GM19238 (cell line): Measurements from ENCODE around the gene MGAT4C.
"Not testable (repeated sequence)": the region's sequence is repeated elsewhere in the genome, so short reads cannot be mapped to it uniquely, and the experiment has no call there.

Experiments
- DNase-seq: peaks from one replicate; pipeline ENCODE4 v3.0.0; 2011; ENCODE audit warnings: low spot score; ENCODE audit not compliant: insufficient read length

The MGAT4C gene

GRCh38 chr12:86256163-86256562 lies at the start of gene MGAT4C:
Gene MGAT4C (minus strand): TSS chr12:86256391.
- DNase-seq: no peak

DNA sequence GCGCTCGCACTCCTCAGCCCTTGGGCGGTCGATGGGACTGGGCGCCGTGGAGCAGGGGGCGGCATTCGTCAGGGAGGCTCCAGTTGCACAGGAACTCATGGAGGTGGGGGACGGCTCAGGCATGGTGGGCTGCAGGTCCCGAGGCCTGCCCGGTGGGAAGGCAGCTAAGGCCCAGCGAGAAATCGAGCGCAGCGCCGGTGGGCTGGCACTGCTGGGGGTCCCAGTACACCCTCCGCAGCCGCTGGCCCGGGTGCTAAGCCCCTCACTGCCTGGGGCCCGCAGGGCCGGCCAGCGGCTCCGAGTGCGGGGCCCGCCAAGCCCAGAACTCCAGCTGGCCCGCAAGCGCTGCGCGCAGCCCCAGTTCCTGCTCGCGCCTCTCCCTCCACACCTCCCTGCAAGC lies 40.2 kb upstream of the MGAT4C start:
- not testable (repeated sequence) for DNase-seq

- no peak for DNase-seq
These were observed 37.6 kb upstream of the MGAT4C start for GRCh38 chr12:86293682-86294240.

DNA sequence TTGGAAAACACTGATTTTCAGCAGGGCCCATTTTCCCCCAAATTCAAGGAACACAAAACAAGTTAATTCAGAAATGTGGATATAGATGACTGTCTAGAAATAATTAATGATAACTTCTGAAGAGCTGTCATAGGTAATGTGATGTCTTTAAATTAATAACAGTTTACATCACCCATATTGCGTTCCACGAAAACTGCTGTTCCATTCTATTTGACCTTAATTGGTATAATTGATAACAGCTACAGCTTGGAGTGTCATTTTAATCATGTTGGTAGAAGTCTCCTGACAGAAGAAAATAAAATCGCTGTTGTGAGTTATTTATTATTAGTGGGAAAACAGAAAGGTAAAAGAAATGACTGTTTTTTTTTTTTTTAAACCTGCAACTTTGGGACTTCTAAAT lies 36.3 kb upstream of the MGAT4C start:
- DNase-seq: no peak

GRCh38 chr12:86290615-86291014 lies 34.4 kb upstream of the MGAT4C start:
- DNase-seq: no peak

GRCh38 chr12:86286119-86286518 lies 29.9 kb upstream of the MGAT4C start:
- no peak for DNase-seq

DNA sequence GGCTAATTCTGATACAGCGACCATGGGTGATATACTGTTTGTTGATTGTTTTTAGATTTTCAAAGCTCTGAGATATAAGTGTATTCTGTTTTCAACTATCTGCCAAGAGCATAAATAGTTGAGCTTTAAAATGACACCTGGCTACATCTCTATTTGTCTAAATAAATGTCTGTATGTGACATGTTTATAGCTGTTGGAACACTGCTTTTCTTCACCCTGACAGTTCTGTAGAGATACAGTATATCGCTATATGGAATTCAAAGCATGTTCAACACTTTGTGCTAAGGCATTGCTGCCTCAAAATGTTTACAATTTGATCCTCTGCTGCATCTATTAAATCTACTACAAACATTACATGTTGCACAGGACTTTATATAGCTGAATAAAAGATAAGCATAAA lies 27.4 kb upstream of the MGAT4C start:
- DNase-seq: no peak

- DNase-seq: no peak
These were observed 19.2 kb upstream of the MGAT4C start for GRCh38 chr12:86275356-86275755.

DNA sequence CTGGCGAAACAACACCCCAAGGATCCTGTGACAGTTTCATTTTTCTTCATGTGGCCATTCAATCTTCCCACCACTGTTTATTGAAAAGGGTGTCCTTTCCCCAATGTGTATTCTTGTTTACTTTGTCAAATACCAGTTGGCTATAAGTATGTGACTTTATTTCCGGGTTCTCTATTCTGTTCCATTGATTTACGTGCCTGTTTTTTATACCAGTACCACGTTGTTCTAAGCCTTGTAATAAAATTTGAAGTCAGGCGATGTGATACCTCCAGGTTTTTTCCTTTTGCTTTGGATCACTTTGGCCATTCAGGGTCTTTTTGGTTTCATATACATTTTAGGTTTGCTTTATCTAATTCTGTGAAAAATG lies 9.1 kb upstream of the MGAT4C start:
- DNase-seq: no peak

DNA sequence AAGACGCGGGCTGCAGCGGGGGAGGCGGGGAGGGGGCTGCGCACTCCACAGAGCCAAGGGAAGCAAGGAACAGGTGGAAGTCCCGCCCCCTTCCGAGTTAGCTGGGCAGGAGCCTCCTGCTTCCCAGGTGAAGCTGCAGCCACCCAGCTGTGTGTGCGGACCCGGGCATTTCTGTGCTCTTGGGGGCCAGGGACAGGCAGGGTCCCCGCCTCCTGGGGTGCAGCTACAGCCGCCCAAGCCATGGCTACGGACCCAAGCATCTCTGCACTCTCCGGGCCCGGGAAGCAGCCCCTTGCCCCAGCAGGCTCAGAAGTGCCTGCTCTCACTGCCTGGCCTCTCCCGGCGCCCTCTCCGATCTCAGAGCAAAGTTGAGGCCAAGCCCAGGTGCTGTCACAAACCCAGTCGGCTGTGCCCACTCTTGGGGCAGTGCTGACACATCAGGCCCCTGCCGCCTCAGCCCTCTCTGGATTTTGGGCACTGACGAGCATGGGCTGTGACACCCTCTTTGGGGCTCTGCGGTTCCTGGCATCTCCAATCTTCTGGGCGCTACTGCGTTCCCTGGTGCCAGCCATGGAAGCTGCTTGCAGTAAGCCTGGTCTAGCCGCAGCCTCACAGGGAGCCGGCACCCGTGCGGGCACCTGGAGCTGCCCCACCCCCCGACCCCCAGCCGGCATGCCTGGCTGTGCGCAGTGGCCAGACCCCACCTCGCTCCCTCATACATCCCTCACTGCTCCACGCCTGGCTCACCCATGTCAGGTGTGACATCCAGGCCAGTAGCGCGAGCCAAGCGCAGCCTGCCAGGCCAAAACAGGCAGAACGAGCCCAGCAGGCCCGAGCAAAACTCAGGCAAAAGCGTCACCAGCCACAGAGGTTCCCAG lies 8.5 kb upstream of the MGAT4C start:
- DNase-seq: no peak

- DNase-seq: no peak
These were observed 5.4 kb upstream of the MGAT4C start for GRCh38 chr12:86261578-86261977.

GRCh38 chr12:86261142-86261541 lies 5.0 kb upstream of the MGAT4C start:
- DNase-seq: no peak

- no peak for DNase-seq
These were observed 4.0 kb upstream of the MGAT4C start for GRCh38 chr12:86260183-86260582.

GRCh38 chr12:86257134-86257533 lies 943 bp upstream of the MGAT4C start:
- no peak for DNase-seq

GRCh38 chr12:86254399-86255107 lies 1.6 kb downstream of the MGAT4C start:
- no peak for DNase-seq

GRCh38 chr12:86249851-86250250 lies 6.3 kb downstream of the MGAT4C start:
- no peak for DNase-seq

DNA sequence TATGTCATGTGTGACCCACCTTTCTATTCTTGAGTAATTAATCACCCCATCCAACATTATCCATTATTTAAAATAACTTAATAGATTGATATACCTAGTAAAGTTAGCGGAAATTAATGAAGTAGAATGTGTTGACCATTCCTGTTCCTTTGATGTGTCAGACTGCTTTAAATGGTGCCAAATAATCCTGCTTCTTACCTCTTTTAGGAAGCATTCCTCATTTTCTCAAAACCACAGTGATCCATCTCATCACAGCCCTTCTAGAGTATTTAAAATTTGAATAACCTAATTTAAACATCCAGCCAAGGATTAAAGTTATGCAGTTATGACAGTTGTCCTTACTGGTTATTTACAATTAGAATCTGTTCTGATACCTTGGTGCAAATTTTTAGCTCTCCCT lies 6.9 kb downstream of the MGAT4C start:
- no peak for DNase-seq

GRCh38 chr12:86247871-86248270 lies 8.3 kb downstream of the MGAT4C start:
- DNase-seq: no peak

DNA sequence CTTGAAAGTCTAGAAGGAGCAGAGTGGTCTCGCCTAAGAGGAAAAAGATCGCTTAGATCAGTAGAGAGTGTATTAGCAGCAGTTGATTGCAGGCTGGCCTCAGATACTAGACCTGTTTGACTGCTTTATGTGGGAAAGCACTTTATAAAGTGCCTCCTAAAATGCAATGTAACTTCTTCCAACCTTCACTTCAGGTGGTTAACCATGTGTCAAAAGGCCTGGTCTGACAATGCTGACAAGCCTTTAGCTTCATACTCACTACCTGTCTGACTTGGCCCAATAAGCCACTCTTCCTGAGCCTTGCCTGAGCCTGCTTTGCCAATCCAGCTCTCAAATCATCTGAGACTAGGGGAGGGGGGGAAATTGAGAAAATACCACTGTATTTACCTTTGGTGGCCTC lies 14.6 kb downstream of the MGAT4C start:
- DNase-seq: no peak

DNA sequence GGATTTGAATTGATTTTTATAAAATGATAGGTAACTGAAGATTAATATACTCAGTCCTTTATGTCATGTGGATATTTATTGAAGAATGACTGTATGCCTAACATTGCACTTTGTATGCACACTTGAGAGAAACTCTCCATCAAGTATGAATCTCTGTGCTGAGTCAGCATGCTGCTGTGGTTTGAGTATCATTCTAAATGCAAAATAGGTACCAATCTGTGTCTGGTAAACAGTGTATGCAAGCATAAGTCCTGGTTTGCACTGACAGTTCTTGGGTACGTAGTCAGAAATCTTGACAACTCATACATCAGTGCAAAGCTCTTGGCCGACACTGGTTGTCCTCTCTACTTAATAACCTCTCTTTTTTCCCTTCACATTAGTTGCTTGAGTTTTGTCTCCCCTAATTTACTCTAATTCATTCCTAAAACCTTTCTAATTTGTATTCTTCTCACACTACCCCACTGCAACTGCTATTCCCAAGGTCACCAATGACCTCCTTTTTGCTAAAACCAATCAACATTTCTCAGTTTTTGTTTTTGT lies 21.8 kb downstream of the MGAT4C start:
- DNase-seq: no peak

DNA sequence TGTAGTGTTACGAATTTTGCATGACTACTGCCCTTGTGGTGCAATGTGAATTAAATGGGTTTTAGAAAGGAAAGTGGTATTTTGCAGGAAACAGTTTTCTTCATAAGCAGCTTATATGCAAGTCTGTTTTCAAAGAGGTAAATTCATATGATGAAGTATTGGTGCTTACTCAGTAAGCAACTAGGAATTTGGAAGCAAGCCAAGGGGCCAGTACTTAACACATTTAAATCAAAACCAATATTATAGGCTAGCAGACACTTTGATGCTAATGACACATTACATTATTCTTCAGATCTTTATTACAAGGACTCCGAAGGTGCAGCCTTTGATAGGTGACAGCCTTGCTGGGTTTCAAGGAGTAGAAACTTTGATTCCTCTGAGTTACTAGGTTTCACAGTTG lies 23.1 kb downstream of the MGAT4C start:
- DNase-seq: no peak

GRCh38 chr12:86230516-86231146 lies 25.6 kb downstream of the MGAT4C start:
- no peak for DNase-seq
